K562 (cell line): ENCODE measurements around the gene NEB. TPM values are rescaled to one million over a fixed set of nuclear protein-coding genes. Genes with fewer than 3 reads are reported as not detected.

ENCODE experiments used
- CBFA2T2 ChIP-seq: fragments of 450-650 bp; conservative IDR thresholded peaks from 2 replicates; pipeline ENCODE4 v1.6.1; 2017; ENCODE audit warnings: mild to moderate bottlenecking
- CBFA2T3 ChIP-seq: fragments of 450-650 bp; IDR thresholded peaks from 2 replicates; pipeline ENCODE4 v1.6.1; 2017
- CBX3 ChIP-seq, 2 experiments: IDR thresholded peaks; 1 replicate in 1 of 2; 2 replicates in 1 of 2; pipeline ENCODE4 v1.6.1; 2012; ENCODE audit warnings: inconsistent platforms in 2 of 2, low read length in 2 of 2, borderline replicate concordance in 1 of 2, control low read depth in 1 of 2
- CHD2 ChIP-seq: IDR thresholded peaks from 2 replicates; pipeline ENCODE4 v1.6.1; 2011; ENCODE audit warnings: low read depth, low read length
- HNRNPL ChIP-seq: fragments of 200-400 bp; formaldehyde crosslinking; IDR thresholded peaks from 2 replicates; pipeline ENCODE4 v1.6.1; 2017; ENCODE audit warnings: low read depth, mild to moderate bottlenecking, low read length
- MAFG ChIP-seq: fragments of 450-650 bp; conservative IDR thresholded peaks from 2 replicates; pipeline ENCODE4 v1.6.1; 2016; ENCODE audit warnings: missing genetic modification characterization, missing compliant biosample characterization
- MTF1 ChIP-seq: fragments of 250-450 bp; sonication (Bioruptor Pico); IDR thresholded peaks from 2 replicates; pipeline ENCODE4 v1.9.0; 2021; ENCODE audit warnings: moderate library complexity, mild to moderate bottlenecking, inconsistent platforms, borderline replicate concordance
- PKNOX1 ChIP-seq: fragments of 450-650 bp; IDR thresholded peaks from 2 replicates; pipeline ENCODE4 v1.6.1; 2016
- POLR2AphosphoS2 ChIP-seq: IDR thresholded peaks from 2 replicates; pipeline ENCODE4 v1.6.1; 2012; ENCODE audit warnings: low read length, improper control_type of control experiment
- SNIP1 ChIP-seq: fragments of 450-650 bp; IDR thresholded peaks from 2 replicates; pipeline ENCODE4 v1.7.1; 2017; ENCODE audit warnings: low read depth, mild to moderate bottlenecking
- STAT6 ChIP-seq: sonication (generic); formaldehyde crosslinking; IDR thresholded peaks from 2 replicates; pipeline ENCODE4 v1.8.1; 2023; ENCODE audit warnings: mild to moderate bottlenecking, missing genetic modification reagents
- TAF1 ChIP-seq: IDR thresholded peaks from 2 replicates; pipeline ENCODE4 v1.6.1; 2011; ENCODE audit warnings: mild to moderate bottlenecking, low read length, moderate library complexity; ENCODE audit not compliant: insufficient read depth, control insufficient read depth, severe bottlenecking; ENCODE audit errors: extremely low read depth
- ZNF121 ChIP-seq: sonication (generic); formaldehyde crosslinking; conservative IDR thresholded peaks from 2 replicates; pipeline ENCODE4 v1.8.0; 2022; ENCODE audit warnings: missing genetic modification reagents
- ZNF23 ChIP-seq: fragments of 250-450 bp; sonication (Bioruptor Pico); IDR thresholded peaks from 2 replicates; pipeline ENCODE4 v1.4.0; 2020; ENCODE audit warnings: mild to moderate bottlenecking
- polyA plus RNA-seq, 8 experiments: library from polyadenylated mRNA; depleted of rRNA in 4 of 8; stranded (reverse) in 5 of 8; unstranded in 3 of 8; fragments of >200 nt; fragmentation: Nextera tagmentation in 2 of 8; fragmentation: Illumina TruSeq in 1 of 8; extraction: Ambion mirVana in 2 of 8; extraction: Trizol in 1 of 8; gene quantifications; 2 replicates each; pipeline versions ENCODE4 v1.2.1 to v1.2.3, GENCODE V29; 2011 to 2014; ENCODE audit warnings: inconsistent platforms in 1 of 8, missing spikeins in 1 of 8
- total RNA-seq, 7 experiments: library from RNA; depleted of rRNA in 6 of 7; stranded (reverse); fragments of >200 nt in 6 of 7; fragmentation: Illumina TruSeq in 2 of 7; extraction: Trizol in 2 of 7; gene quantifications; 2 replicates each; pipeline versions ENCODE4 v1.2.1 to v1.2.3, GENCODE V29; 2011 to 2021; ENCODE audit warnings: low replicate concordance in 1 of 7
- TF ChIP-seq, protein P1 (sequence below): fragments of 250-450 bp; sonication (Bioruptor Pico); IDR thresholded peaks from 2 replicates; pipeline ENCODE4 v1.4.0; 2020
- TF ChIP-seq, protein P2 (sequence below), 3 experiments: fragments of 200-800 bp in 1 of 3; sonication (Bioruptor generic) in 1 of 3; sonication (generic) in 1 of 3; formaldehyde crosslinking in 1 of 3; IDR thresholded peaks; 2 replicates each; pipeline versions ENCODE4 v1.6.1 to v1.8.0; 2016 to 2022; ENCODE audit warnings: mild to moderate bottlenecking in 2 of 3, missing compliant biosample characterization in 2 of 3, missing genetic modification characterization in 2 of 3, missing genetic modification reagents in 1 of 3

Gene NEB
- total and polyA plus RNA-seq, 9 of the 15 experiments (the other 6 are each of a cell fraction or from before 2014, with no cell fraction given): 1.7 to 3.8 (median 2.9) TPM

- TF ChIP-seq, protein P1, sequence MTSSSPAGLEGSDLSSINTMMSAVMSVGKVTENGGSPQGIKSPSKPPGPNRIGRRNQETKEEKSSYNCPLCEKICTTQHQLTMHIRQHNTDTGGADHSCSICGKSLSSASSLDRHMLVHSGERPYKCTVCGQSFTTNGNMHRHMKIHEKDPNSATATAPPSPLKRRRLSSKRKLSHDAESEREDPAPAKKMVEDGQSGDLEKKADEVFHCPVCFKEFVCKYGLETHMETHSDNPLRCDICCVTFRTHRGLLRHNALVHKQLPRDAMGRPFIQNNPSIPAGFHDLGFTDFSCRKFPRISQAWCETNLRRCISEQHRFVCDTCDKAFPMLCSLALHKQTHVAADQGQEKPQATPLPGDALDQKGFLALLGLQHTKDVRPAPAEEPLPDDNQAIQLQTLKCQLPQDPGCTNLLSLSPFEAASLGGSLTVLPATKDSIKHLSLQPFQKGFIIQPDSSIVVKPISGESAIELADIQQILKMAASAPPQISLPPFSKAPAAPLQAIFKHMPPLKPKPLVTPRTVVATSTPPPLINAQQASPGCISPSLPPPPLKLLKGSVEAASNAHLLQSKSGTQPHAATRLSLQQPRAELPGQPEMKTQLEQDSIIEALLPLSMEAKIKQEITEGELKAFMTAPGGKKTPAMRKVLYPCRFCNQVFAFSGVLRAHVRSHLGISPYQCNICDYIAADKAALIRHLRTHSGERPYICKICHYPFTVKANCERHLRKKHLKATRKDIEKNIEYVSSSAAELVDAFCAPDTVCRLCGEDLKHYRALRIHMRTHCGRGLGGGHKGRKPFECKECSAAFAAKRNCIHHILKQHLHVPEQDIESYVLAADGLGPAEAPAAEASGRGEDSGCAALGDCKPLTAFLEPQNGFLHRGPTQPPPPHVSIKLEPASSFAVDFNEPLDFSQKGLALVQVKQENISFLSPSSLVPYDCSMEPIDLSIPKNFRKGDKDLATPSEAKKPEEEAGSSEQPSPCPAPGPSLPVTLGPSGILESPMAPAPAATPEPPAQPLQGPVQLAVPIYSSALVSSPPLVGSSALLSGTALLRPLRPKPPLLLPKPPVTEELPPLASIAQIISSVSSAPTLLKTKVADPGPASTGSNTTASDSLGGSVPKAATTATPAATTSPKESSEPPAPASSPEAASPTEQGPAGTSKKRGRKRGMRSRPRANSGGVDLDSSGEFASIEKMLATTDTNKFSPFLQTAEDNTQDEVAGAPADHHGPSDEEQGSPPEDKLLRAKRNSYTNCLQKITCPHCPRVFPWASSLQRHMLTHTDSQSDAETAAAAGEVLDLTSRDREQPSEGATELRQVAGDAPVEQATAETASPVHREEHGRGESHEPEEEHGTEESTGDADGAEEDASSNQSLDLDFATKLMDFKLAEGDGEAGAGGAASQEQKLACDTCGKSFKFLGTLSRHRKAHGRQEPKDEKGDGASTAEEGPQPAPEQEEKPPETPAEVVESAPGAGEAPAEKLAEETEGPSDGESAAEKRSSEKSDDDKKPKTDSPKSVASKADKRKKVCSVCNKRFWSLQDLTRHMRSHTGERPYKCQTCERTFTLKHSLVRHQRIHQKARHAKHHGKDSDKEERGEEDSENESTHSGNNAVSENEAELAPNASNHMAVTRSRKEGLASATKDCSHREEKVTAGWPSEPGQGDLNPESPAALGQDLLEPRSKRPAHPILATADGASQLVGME (CRISPR knock-in tag): no peak
- TF ChIP-seq CBX3 (IDR thresholded peaks at IDR 0.05; ENCODE audit: borderline replicate concordance in 1 of 2, low read length in 2 of 2) (no peak), POLR2AphosphoS2 (no peak), SNIP1 (no peak), ZNF121 (no peak), PKNOX1 (no peak), HNRNPL (no peak), CBFA2T3 (no peak), CHD2 (no peak), TAF1 (no peak), MTF1 (no peak), CBFA2T2 (no peak), STAT6 (CRISPR knock-in tag) (no peak), ZNF23 (CRISPR knock-in tag) (no peak), MAFG (tag) (no peak)
- TF ChIP-seq, protein P2, sequence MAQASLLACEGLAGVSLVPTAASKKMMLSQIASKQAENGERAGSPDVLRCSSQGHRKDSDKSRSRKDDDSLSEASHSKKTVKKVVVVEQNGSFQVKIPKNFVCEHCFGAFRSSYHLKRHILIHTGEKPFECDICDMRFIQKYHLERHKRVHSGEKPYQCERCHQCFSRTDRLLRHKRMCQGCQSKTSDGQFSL (CRISPR knock-in tag; IDR thresholded peaks at IDR 0.05): no peak
- TF ChIP-seq, protein P2 (tag; IDR thresholded peaks at IDR 0.05): no peak
Measured at GRCh38 chr2:151756820-151757219, 22.5 kb upstream of the NEB start (continued).
